ENCODE results near the gene JARID2.

JARID2 gene

DNA sequence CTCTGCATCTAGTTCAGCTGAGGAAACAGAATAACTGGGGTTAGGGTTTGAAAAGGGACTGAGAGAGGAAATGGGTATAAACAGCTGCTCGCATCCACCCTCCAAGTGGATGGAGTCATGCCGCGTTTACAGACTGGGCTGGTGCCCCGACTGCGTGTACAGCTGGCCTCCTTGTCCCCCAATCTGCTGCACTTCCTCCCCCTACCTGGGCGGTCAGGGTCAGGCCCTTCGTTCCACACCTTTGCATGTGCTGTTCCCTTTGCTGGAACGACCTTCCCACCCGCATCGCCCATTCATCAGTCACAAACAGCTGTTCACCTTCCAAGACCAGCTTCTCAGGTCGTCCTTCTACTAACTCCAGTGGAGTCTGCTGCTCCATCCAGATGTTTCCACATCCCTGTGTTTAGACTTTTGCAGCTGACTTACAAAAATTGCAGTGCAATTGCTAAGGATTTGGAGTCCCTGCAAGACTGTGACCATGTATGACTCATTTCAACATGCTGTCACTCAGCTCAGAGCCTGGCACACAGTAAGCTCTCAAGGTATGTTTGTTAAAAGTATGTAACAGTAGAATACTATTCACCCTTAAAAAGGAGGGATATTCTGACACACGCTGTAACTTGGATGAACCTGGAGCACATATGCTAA lies 287.6 kb downstream of the JARID2 start:
- TF ChIP-seq, protein P1, sequence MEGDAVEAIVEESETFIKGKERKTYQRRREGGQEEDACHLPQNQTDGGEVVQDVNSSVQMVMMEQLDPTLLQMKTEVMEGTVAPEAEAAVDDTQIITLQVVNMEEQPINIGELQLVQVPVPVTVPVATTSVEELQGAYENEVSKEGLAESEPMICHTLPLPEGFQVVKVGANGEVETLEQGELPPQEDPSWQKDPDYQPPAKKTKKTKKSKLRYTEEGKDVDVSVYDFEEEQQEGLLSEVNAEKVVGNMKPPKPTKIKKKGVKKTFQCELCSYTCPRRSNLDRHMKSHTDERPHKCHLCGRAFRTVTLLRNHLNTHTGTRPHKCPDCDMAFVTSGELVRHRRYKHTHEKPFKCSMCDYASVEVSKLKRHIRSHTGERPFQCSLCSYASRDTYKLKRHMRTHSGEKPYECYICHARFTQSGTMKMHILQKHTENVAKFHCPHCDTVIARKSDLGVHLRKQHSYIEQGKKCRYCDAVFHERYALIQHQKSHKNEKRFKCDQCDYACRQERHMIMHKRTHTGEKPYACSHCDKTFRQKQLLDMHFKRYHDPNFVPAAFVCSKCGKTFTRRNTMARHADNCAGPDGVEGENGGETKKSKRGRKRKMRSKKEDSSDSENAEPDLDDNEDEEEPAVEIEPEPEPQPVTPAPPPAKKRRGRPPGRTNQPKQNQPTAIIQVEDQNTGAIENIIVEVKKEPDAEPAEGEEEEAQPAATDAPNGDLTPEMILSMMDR (IDR thresholded peaks at IDR 0.05; ENCODE audit: poor library complexity, severe bottlenecking): no peak
- DNase-seq (ENCODE audit: low spot score) (no peak), ATAC-seq (ENCODE audit: low read depth) (no peak)
- no peak overlapping the region for H3K4me3 ChIP-seq (ENCODE audit: severe bottlenecking)
- H3K27me3 ChIP-seq (ENCODE audit: insufficient read depth, poor library complexity, severe bottlenecking): no peaks in the 10 kb centered on the region
- no peaks in the 10 kb centered on the region for H3K36me3 ChIP-seq (ENCODE audit: low read depth)
- no peak overlapping the region for H3K27ac ChIP-seq (ENCODE audit: poor library complexity, severe bottlenecking)
- H3K9me3 ChIP-seq (ENCODE audit: severe bottlenecking): no peaks in the 10 kb centered on the region
- no peaks in the 10 kb centered on the region for H3K4me1 ChIP-seq (ENCODE audit: insufficient read depth, poor library complexity, severe bottlenecking)

- H3K4me3 ChIP-seq (ENCODE audit: severe bottlenecking): no peak overlapping the region
- DNase-seq (ENCODE audit: low spot score): no peak
- no peaks in the 10 kb centered on the region for H3K4me1 ChIP-seq (ENCODE audit: insufficient read depth, poor library complexity, severe bottlenecking)
- H3K9me3 ChIP-seq (ENCODE audit: severe bottlenecking): no peaks in the 10 kb centered on the region
- TF ChIP-seq, protein P1 (IDR thresholded peaks at IDR 0.05; ENCODE audit: poor library complexity, severe bottlenecking): no peak
- H3K27ac ChIP-seq (ENCODE audit: poor library complexity, severe bottlenecking): no peak overlapping the region
- H3K27me3 ChIP-seq (ENCODE audit: insufficient read depth, poor library complexity, severe bottlenecking): no peaks in the 10 kb centered on the region
- no peak for ATAC-seq (ENCODE audit: low read depth)
- no peaks in the 10 kb centered on the region for H3K36me3 ChIP-seq (ENCODE audit: low read depth)
Observed at GRCh38 chr6:15534974-15535373, 289.1 kb downstream of the JARID2 start.

- Histone ChIP-seq H3K4me3 (ENCODE audit: severe bottlenecking) (no peak overlapping the region), H3K27ac (ENCODE audit: poor library complexity, severe bottlenecking) (no peak overlapping the region), H3K4me1 (ENCODE audit: insufficient read depth, poor library complexity, severe bottlenecking) (no peaks in the 10 kb centered on the region), H3K27me3 (ENCODE audit: insufficient read depth, poor library complexity, severe bottlenecking) (no peaks in the 10 kb centered on the region), H3K9me3 (ENCODE audit: severe bottlenecking) (no peaks in the 10 kb centered on the region), H3K36me3 (ENCODE audit: low read depth) (no peaks in the 10 kb centered on the region)
- ATAC-seq (ENCODE audit: low read depth): no peak
- TF ChIP-seq, protein P1 (IDR thresholded peaks at IDR 0.05; ENCODE audit: poor library complexity, severe bottlenecking): no peak
- DNase-seq (ENCODE audit: low spot score): no peak
Observed at GRCh38 chr6:15535495-15536197, 289.8 kb downstream of the JARID2 start.

DNA sequence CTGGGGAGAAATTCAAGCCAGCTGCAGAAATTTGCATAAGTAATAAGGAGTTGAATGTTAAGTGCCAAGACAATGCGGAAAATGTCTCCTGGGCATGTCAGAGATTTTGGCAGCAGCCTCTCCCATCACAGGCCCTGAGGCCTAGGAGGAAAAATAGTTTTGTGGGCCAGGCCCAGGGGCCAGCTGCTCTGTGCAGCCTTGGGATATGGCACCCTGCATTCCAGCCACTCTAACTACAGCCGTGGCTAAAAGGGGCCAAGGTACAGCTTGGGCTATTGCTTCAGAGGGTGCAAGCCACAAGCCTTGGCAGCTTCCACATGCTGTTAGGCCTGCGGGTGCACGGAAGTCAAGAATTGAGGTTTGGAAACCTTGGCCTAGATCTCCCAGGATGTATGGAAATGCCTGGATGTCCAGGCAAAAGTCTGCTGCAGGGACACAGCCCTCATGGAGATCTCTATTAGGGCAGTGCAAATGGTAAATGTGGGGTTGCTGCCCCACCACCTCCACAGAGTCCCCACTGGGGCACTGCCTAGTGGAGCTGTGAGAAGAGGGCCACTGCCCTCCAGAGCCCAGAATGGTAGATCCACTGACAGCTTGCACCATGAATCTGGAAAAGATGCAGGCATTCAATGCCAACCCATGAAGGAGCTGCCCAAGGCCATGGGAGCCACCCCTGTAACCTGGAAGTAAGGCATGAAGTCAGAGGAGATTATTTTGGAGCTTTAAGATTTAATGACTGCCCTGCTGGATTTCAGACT lies 290.5 kb downstream of the JARID2 start:
- DNase-seq (ENCODE audit: low spot score) (no peak), ATAC-seq (ENCODE audit: low read depth) (no peak)
- no peaks in the 10 kb centered on the region for H3K4me1 ChIP-seq (ENCODE audit: insufficient read depth, poor library complexity, severe bottlenecking)
- H3K36me3 ChIP-seq (ENCODE audit: low read depth): no peaks in the 10 kb centered on the region
- H3K27ac ChIP-seq (ENCODE audit: poor library complexity, severe bottlenecking): no peak overlapping the region
- H3K4me3 ChIP-seq (ENCODE audit: severe bottlenecking): no peak overlapping the region
- no peaks in the 10 kb centered on the region for H3K9me3 ChIP-seq (ENCODE audit: severe bottlenecking)
- no peaks in the 10 kb centered on the region for H3K27me3 ChIP-seq (ENCODE audit: insufficient read depth, poor library complexity, severe bottlenecking)
- TF ChIP-seq, protein P1 (IDR thresholded peaks at IDR 0.05; ENCODE audit: poor library complexity, severe bottlenecking): no peak
